Measurements from ENCODE around the gene ARL2BP. TPM values are rescaled to one million over a fixed set of nuclear protein-coding genes. Genes with fewer than 3 reads are reported as not detected.

ARL2BP gene
- total and polyA plus RNA-seq, 2 donors from 2014 or later, result 53.9 to 61.5 TPM

GRCh38 chr16:57233944-57234706 lies 10.9 kb upstream of the ARL2BP start:
- no peak overlapping the region for H3K27ac ChIP-seq (ENCODE audit: low read depth in 2 of 2, low read length in 2 of 2)
- H3K9me3 ChIP-seq (ENCODE audit: control insufficient read depth in 2 of 3, insufficient read depth in 1 of 3, low read length in 3 of 3), result no peaks in the 10 kb centered on the region
- H3K9ac ChIP-seq (ENCODE audit: low read length in 3 of 3), result no peak overlapping the region
- intact Hi-C loops (cut with DNase I), result no loop called here
- DNase-seq (no peak), FAIRE-seq (no peak)
- H3K4me3 ChIP-seq (ENCODE audit: low read length in 3 of 3), result no peak overlapping the region
- H3K36me3 ChIP-seq (ENCODE audit: control insufficient read depth in 2 of 3, insufficient read depth in 3 of 3, low read length in 3 of 3), result peaks cover 8 to 59% (median 37%) of the 10 kb centered on the region in 3 donors
- peaks cover 0 to 3% (median 0%) of the 10 kb centered on the region in 3 donors for H3K4me1 ChIP-seq (ENCODE audit: control insufficient read depth in 2 of 3, insufficient read depth in 2 of 3, low read depth in 1 of 3, low read length in 3 of 3)
- no peaks in the 10 kb centered on the region for H3K27me3 ChIP-seq (ENCODE audit: control insufficient read depth, insufficient read depth, low read length)
- TF ChIP-seq CTCF (IDR thresholded peaks at IDR 0.05; ENCODE audit: borderline replicate concordance, extremely low read depth, insufficient read depth), result no peak

- H3K9ac ChIP-seq (ENCODE audit: low read length in 3 of 3), result no peak overlapping the region
- peaks cover 0 to 8% (median 0%) of the 10 kb centered on the region in 3 donors for H3K4me1 ChIP-seq (ENCODE audit: control insufficient read depth in 2 of 3, insufficient read depth in 2 of 3, low read depth in 1 of 3, low read length in 3 of 3)
- intact Hi-C loops (cut with DNase I), result no loop called here
- no peak for TF ChIP-seq CTCF (IDR thresholded peaks at IDR 0.05; ENCODE audit: borderline replicate concordance, extremely low read depth, insufficient read depth)
- H3K4me3 ChIP-seq (ENCODE audit: low read length in 3 of 3), result no peak overlapping the region
- FAIRE-seq, result no peak
- no peak overlapping the region for H3K27ac ChIP-seq (ENCODE audit: low read depth in 2 of 2, low read length in 2 of 2)
- DNase-seq, result no peak
- peaks cover 10 to 61% (median 37%) of the 10 kb centered on the region in 3 donors for H3K36me3 ChIP-seq (ENCODE audit: control insufficient read depth in 2 of 3, insufficient read depth in 3 of 3, low read length in 3 of 3)
- H3K9me3 ChIP-seq (ENCODE audit: control insufficient read depth in 2 of 3, insufficient read depth in 1 of 3, low read length in 3 of 3), result no peaks in the 10 kb centered on the region
- H3K27me3 ChIP-seq (ENCODE audit: control insufficient read depth, insufficient read depth, low read length), result no peaks in the 10 kb centered on the region
Observed at GRCh38 chr16:57234707-57235092, 10.4 kb upstream of the ARL2BP start.

GRCh38 chr16:57235128-57236021 lies 9.7 kb upstream of the ARL2BP start:
- DNase-seq (no peak), FAIRE-seq (no peak)
- H3K4me1 ChIP-seq (ENCODE audit: control insufficient read depth in 2 of 3, insufficient read depth in 2 of 3, low read depth in 1 of 3, low read length in 3 of 3), result peaks cover 0 to 8% (median under 1%) of the 10 kb centered on the region in 3 donors
- no peak for TF ChIP-seq CTCF (IDR thresholded peaks at IDR 0.05; ENCODE audit: borderline replicate concordance, extremely low read depth, insufficient read depth)
- intact Hi-C loops (cut with DNase I), result no loop called here
- H3K36me3 ChIP-seq (ENCODE audit: control insufficient read depth in 2 of 3, insufficient read depth in 3 of 3, low read length in 3 of 3), result peaks cover 9 to 58% (median 35%) of the 10 kb centered on the region in 3 donors
- H3K4me3 ChIP-seq (ENCODE audit: low read length in 3 of 3), result no peak overlapping the region
- H3K9me3 ChIP-seq (ENCODE audit: control insufficient read depth in 2 of 3, insufficient read depth in 1 of 3, low read length in 3 of 3), result no peaks in the 10 kb centered on the region
- no peaks in the 10 kb centered on the region for H3K27me3 ChIP-seq (ENCODE audit: control insufficient read depth, insufficient read depth, low read length)
- no peak overlapping the region for H3K27ac ChIP-seq (ENCODE audit: low read depth in 2 of 2, low read length in 2 of 2)
- no peak overlapping the region for H3K9ac ChIP-seq (ENCODE audit: low read length in 3 of 3)
